ENCODE data around the gene EAF1. TPM values are rescaled to one million over a fixed set of nuclear protein-coding genes. Genes with fewer than 3 reads are reported as not detected.

The EAF1 gene
- polyA plus RNA-seq, 1 donor (not counting 4 experiments of a cell fraction or from before 2014, with no cell fraction given), result 13.7 TPM

GRCh38 chr3:15453501-15453900 is 26.1 kb downstream of the EAF1 start:
- TF ChIP-seq CTCF (optimal IDR thresholded peaks at IDR 0.05 in 1 of 3, IDR thresholded peaks at IDR 0.05 in 1 of 3, conservative IDR thresholded peaks at IDR 0.05 in 1 of 3; ENCODE audit: extremely low read depth in 1 of 3, insufficient read depth in 2 of 3, low read length in 3 of 3), result no peak
- TF ChIP-seq EZH2 (IDR thresholded peaks at IDR 0.05; ENCODE audit: low read length), result no peak
- no peaks in the 10 kb centered on the region for H3K27me3 ChIP-seq (ENCODE audit: control insufficient read depth, extremely low read depth, insufficient read depth, low read length)
- H3K4me3 ChIP-seq (ENCODE audit: control insufficient read depth in 2 of 3, extremely low read depth in 1 of 3, insufficient read depth in 2 of 3, low read depth in 1 of 3, low read length in 3 of 3), result no peak overlapping the region
- no peaks in the 10 kb centered on the region for H3K4me1 ChIP-seq (ENCODE audit: control insufficient read depth, extremely low read depth, insufficient read depth, low read length)
- H3K4me2 ChIP-seq (ENCODE audit: control insufficient read depth, extremely low read depth, insufficient read depth, low read depth, low read length), result no peak overlapping the region
- H3K79me2 ChIP-seq (ENCODE audit: control insufficient read depth, insufficient read depth, low read length), result no peaks in the 10 kb centered on the region
- FAIRE-seq (no peak), DNase-seq (ENCODE audit: low read depth, low spot score) (no peak)
- H2AFZ ChIP-seq (ENCODE audit: control insufficient read depth, low read length), result no peak overlapping the region
- H3K27ac ChIP-seq (ENCODE audit: control insufficient read depth, insufficient read depth, low read length), result no peak overlapping the region
- no peak overlapping the region for H3K9ac ChIP-seq (ENCODE audit: control insufficient read depth, extremely low read depth, insufficient read depth, low read length)
- no peaks in the 10 kb centered on the region for H4K20me1 ChIP-seq (ENCODE audit: control insufficient read depth, extremely low read depth, insufficient read depth, low read length)
- no peaks in the 10 kb centered on the region for H3K36me3 ChIP-seq (ENCODE audit: control insufficient read depth in 2 of 2, extremely low read depth in 1 of 2, insufficient read depth in 2 of 2, low read length in 2 of 2)
- dilution Hi-C loops (cut with MboI; ENCODE audit: extremely low pct_ligation_motif_present, low sequenced_read_pairs), result no loop called here
- H3K9me3 ChIP-seq (ENCODE audit: control insufficient read depth, low read depth, low read length), result no peaks in the 10 kb centered on the region
- H3K9me1 ChIP-seq (ENCODE audit: control insufficient read depth, extremely low read depth, insufficient read depth, low read length), result no peaks in the 10 kb centered on the region

GRCh38 chr3:15453991-15454625 is 26.7 kb downstream of the EAF1 start:
- Histone ChIP-seq H2AFZ (ENCODE audit: control insufficient read depth, low read length) (no peak overlapping the region), H3K4me3 (ENCODE audit: control insufficient read depth in 2 of 3, extremely low read depth in 1 of 3, insufficient read depth in 2 of 3, low read depth in 1 of 3, low read length in 3 of 3) (no peak overlapping the region), H3K9me3 (ENCODE audit: control insufficient read depth, low read depth, low read length) (no peaks in the 10 kb centered on the region), H3K79me2 (ENCODE audit: control insufficient read depth, insufficient read depth, low read length) (no peaks in the 10 kb centered on the region), H3K27me3 (ENCODE audit: control insufficient read depth, extremely low read depth, insufficient read depth, low read length) (no peaks in the 10 kb centered on the region), H3K4me1 (ENCODE audit: control insufficient read depth, extremely low read depth, insufficient read depth, low read length) (no peaks in the 10 kb centered on the region), H3K4me2 (ENCODE audit: control insufficient read depth, extremely low read depth, insufficient read depth, low read depth, low read length) (no peak overlapping the region), H3K9me1 (ENCODE audit: control insufficient read depth, extremely low read depth, insufficient read depth, low read length) (no peaks in the 10 kb centered on the region), H3K9ac (ENCODE audit: control insufficient read depth, extremely low read depth, insufficient read depth, low read length) (no peak overlapping the region), H3K36me3 (ENCODE audit: control insufficient read depth in 2 of 2, extremely low read depth in 1 of 2, insufficient read depth in 2 of 2, low read length in 2 of 2) (no peaks in the 10 kb centered on the region), H3K27ac (ENCODE audit: control insufficient read depth, insufficient read depth, low read length) (no peak overlapping the region), H4K20me1 (ENCODE audit: control insufficient read depth, extremely low read depth, insufficient read depth, low read length) (no peaks in the 10 kb centered on the region)
- dilution Hi-C loops (cut with MboI; ENCODE audit: extremely low pct_ligation_motif_present, low sequenced_read_pairs), result no loop called here
- no peak for TF ChIP-seq CTCF (optimal IDR thresholded peaks at IDR 0.05 in 1 of 3, IDR thresholded peaks at IDR 0.05 in 1 of 3, conservative IDR thresholded peaks at IDR 0.05 in 1 of 3; ENCODE audit: extremely low read depth in 1 of 3, insufficient read depth in 2 of 3, low read length in 3 of 3)
- no peak for TF ChIP-seq EZH2 (IDR thresholded peaks at IDR 0.05; ENCODE audit: low read length)
- FAIRE-seq, result no peak
- DNase-seq (ENCODE audit: low read depth, low spot score), result no peak
